GM12892 (cell line): ENCODE data around the gene KIAA0513.

Experiments
- DNase-seq: peaks from one replicate; pipeline ENCODE4 v3.0.0; 2011; ENCODE audit not compliant: insufficient read length
- FAIRE-seq: peaks from 2 replicates; lab custom pipeline; 2011; peaks lifted over from hg19 to GRCh38; lab: Jason Lieb, UNC
- POLR2A ChIP-seq: IDR thresholded peaks from 2 replicates; pipeline ENCODE4 v1.6.1; 2011; ENCODE audit warnings: low read depth, low read length, control low read depth
- POLR2AphosphoS5 ChIP-seq: IDR thresholded peaks from 2 replicates; pipeline ENCODE4 v1.6.1; 2011; ENCODE audit warnings: low read depth, low read length, control low read depth
- TAF1 ChIP-seq: IDR thresholded peaks from 2 replicates; pipeline ENCODE4 v1.6.1; 2011; ENCODE audit warnings: low read depth, mild to moderate bottlenecking, control low read depth, low read length, borderline replicate concordance

KIAA0513 gene

GRCh38 chr16:84995663-84996062 lies 31.9 kb upstream of the KIAA0513 start:
- no peak for TF ChIP-seq POLR2A
- TF ChIP-seq TAF1 = no peak
- TF ChIP-seq POLR2AphosphoS5 = no peak
- DNase-seq (no peak), FAIRE-seq (no peak)

- FAIRE-seq = no peak
- DNase-seq = no peak
Measured at GRCh38 chr16:84996365-84996764, 31.2 kb upstream of the KIAA0513 start.

DNA sequence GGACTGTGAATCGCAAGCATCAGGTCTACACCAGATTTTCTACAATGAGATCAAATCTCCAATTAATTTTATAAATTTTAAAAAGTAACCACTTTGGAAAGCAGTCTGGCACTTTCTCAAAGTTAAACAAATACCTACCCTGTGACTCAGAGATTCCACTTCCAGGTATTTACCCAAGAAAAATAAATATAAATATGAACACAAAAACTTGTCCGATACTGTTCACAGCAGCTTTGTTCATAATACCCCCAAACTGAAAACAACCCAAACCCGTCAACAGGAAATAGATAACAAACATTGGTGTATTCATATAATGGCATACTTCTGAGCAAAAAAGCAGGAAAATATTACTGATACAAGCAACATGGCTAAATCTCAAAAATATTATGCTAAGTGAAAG lies 28.4 kb upstream of the KIAA0513 start:
- TF ChIP-seq POLR2A (no peak), TAF1 (no peak), POLR2AphosphoS5 (no peak)
- no peak for FAIRE-seq
- no peak for DNase-seq

More at GRCh38 chr16:84996365-84996764, 31.2 kb upstream of the KIAA0513 start:
- TF ChIP-seq POLR2A (no peak), POLR2AphosphoS5 (no peak), TAF1 (no peak)

- TF ChIP-seq TAF1 (no peak), POLR2AphosphoS5 (no peak), POLR2A (no peak)
Measured at GRCh38 chr16:84999857-85000480, 27.6 kb upstream of the KIAA0513 start.

GRCh38 chr16:85002099-85002541 lies 25.5 kb upstream of the KIAA0513 start:
- DNase-seq (no peak), FAIRE-seq (no peak)
- TF ChIP-seq POLR2A (no peak), TAF1 (no peak), POLR2AphosphoS5 (no peak)

More at GRCh38 chr16:84999857-85000480, 27.6 kb upstream of the KIAA0513 start:
- DNase-seq (no peak), FAIRE-seq (no peak)

- FAIRE-seq = no peak
- TF ChIP-seq TAF1 (no peak), POLR2A (no peak), POLR2AphosphoS5 (no peak)
- DNase-seq = no peak
Measured at GRCh38 chr16:85002608-85003007, 25.0 kb upstream of the KIAA0513 start.

GRCh38 chr16:85003076-85003475 lies 24.5 kb upstream of the KIAA0513 start:
- DNase-seq (no peak), FAIRE-seq (no peak)
- TF ChIP-seq POLR2AphosphoS5 (no peak), POLR2A (no peak), TAF1 (no peak)

DNA sequence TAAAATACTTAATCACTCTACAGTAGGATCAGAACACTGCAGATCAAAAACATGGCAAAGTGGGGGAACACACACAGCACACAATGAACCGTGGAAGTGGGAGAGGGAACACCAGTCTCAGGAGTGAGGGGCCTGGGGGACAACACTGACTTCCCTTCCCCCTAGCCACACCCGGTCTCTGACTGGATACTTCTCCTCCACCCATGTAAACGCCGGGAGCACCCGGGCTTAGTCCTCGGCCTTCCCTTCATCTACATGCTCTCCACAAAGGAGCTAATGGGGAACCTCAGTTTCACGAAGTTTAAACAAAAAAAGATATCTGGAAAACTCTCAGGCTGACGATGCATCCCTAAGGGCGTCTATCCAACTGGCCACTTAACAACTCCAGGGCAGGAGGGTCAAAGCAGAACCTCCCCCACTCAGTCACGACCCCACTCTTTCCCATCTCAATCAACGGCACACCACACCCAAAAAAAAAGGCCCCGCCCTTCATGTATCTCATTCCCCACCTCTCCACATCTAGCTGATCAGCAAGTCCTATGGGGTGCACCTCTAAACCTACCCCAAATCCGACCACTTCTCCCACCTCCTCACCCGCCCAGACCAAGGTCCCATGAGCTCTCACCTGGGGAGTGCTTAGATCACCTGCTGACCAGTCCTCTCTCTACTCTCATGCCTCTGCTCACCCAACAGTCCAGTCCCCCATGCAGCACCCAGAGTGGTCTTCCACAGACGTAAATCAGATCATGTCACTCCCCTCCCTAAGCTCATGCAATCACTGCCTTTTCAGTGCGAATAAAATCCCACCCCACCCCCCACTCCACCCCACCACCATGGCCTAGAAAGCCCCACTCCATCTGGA lies 23.6 kb upstream of the KIAA0513 start:
- DNase-seq (no peak), FAIRE-seq (no peak)
- no peak for TF ChIP-seq TAF1
- no peak for TF ChIP-seq POLR2A
- no peak for TF ChIP-seq POLR2AphosphoS5

DNA sequence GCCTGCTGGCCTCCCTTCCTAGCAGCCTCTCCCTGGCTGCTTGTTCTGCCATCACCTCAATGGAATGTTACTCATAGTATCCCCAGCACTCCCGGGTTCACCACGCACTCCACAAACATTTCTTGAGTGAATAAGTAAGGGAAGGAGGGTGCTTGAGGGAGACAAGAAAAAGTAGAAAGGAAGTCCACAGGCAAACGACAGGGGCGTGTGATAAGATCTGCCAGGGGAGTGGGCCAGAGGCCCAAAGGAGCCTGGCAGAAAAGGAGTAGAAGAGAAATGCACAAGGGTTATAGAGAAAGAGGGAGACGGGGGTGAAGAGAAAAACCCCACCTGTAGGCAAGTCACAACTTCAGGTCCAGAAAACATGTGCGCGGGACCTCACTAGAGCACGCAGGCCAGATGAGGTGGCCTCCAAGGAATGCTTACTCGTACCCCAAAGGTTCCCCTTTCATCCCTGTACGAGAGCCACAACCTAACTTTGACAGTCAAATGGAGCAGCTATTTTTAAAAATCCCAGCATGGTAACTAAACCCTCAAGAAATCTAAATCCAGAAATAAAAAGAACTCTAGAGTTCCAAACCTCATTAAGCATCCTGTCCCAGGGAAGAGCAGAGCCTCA lies 22.9 kb upstream of the KIAA0513 start:
- no peak for FAIRE-seq
- no peak for DNase-seq
- TF ChIP-seq TAF1 (no peak), POLR2A (no peak), POLR2AphosphoS5 (no peak)

GRCh38 chr16:85005285-85006069 lies 22.1 kb upstream of the KIAA0513 start:
- FAIRE-seq (no peak), DNase-seq (no peak)
- TF ChIP-seq TAF1 (no peak), POLR2AphosphoS5 (no peak), POLR2A (no peak)

- no peak for TF ChIP-seq TAF1
- TF ChIP-seq POLR2AphosphoS5 = no peak
- no peak for TF ChIP-seq POLR2A
- FAIRE-seq (no peak), DNase-seq (no peak)
Measured at GRCh38 chr16:85006639-85007038, 21.0 kb upstream of the KIAA0513 start.
